Testis (tissue), 2 donors: ENCODE measurements around the gene CSN3.
"Not testable (repeated sequence)": the region's sequence is repeated elsewhere in the genome, so short reads cannot be mapped to it uniquely, and the experiment has no call there.

ENCODE experiments used
- POLR2A ChIP-seq: fragments of 450-650 bp; IDR thresholded peaks from one replicate; pipeline ENCODE4 v1.6.1; 2017; ENCODE audit warnings: antibody characterized with exemption, mild to moderate bottlenecking, moderate library complexity
- TF ChIP-seq, protein P1 (sequence below), 3 experiments: fragments of 450-650 bp in 2 of 3; fragments of 200-600 bp in 1 of 3; sonication (generic) in 1 of 3; IDR thresholded peaks; one replicate each; pipeline ENCODE4 v1.5.1; 2016 to 2019; ENCODE audit warnings: antibody characterized with exemption in 3 of 3, mild to moderate bottlenecking in 2 of 3, moderate library complexity in 1 of 3

DNA sequence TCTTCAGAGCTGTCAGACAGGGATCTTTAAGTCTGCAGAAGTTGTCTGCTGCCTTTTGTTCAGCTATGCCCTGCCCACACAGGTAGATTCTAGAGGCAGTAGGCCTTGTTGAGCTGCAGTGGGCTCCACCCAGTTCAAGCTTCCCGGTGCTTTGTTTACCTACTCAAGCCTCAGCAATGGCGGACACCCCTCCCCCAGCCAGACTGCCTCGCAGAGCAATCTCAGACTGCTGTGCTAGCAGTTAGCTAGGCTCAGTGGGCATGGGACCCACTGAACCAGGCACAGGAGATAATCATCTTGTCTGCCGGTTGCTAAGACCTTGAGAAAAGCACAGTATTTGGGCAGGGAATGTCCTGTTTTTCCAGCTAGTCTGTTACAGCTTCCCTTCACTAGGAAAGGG, 29.6 kb upstream of the CSN3 start:
- TF ChIP-seq, protein P1, sequence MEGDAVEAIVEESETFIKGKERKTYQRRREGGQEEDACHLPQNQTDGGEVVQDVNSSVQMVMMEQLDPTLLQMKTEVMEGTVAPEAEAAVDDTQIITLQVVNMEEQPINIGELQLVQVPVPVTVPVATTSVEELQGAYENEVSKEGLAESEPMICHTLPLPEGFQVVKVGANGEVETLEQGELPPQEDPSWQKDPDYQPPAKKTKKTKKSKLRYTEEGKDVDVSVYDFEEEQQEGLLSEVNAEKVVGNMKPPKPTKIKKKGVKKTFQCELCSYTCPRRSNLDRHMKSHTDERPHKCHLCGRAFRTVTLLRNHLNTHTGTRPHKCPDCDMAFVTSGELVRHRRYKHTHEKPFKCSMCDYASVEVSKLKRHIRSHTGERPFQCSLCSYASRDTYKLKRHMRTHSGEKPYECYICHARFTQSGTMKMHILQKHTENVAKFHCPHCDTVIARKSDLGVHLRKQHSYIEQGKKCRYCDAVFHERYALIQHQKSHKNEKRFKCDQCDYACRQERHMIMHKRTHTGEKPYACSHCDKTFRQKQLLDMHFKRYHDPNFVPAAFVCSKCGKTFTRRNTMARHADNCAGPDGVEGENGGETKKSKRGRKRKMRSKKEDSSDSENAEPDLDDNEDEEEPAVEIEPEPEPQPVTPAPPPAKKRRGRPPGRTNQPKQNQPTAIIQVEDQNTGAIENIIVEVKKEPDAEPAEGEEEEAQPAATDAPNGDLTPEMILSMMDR (IDR thresholded peaks at IDR 0.05): not testable (repeated sequence)
- TF ChIP-seq POLR2A: not testable (repeated sequence)
